Measurements from ENCODE around the gene SCN8A. TPM values are rescaled to one million over a fixed set of nuclear protein-coding genes. Genes with fewer than 3 reads are reported as not detected.

SCN8A gene
- total RNA-seq, 1 experiment from 2014 or later, result 5.4 TPM

GRCh38 chr12:51821440-51822260 is 230.6 kb downstream of the SCN8A start:
- ChIA-PET POLR2A (ENCODE audit: low non-redundant PET) (no interaction called here), CTCF (interaction anchor here (1.3 to 2.0 kb wide), 2 partner anchors 288 to 400 kb away, joined by 4 to 9 read pairs; no protein-coding TSS in a partner anchor)
- no TSS peak for BruUV-seq (replicated peaks)
- DNase-seq (ENCODE audit: low spot score), result no peak
- Histone ChIP-seq H3K4me3 (ENCODE audit: low read depth, low read length, poor library complexity, severe bottlenecking) (peak overlapping the region; percentile 71), H3K9me3 (ENCODE audit: low read depth, low read length, poor library complexity, severe bottlenecking) (no peaks in the 10 kb centered on the region), H3K27ac (ENCODE audit: low read depth, low read length, poor library complexity, severe bottlenecking) (peak overlapping the region; percentile 82), H3K4me1 (ENCODE audit: insufficient read depth, low read length, poor library complexity, severe bottlenecking) (no peaks in the 10 kb centered on the region), H3K36me3 (ENCODE audit: insufficient read depth, low read length, poor library complexity, severe bottlenecking) (no peaks in the 10 kb centered on the region), H3K27me3 (replicated peaks; ENCODE audit: insufficient read depth, low read depth, low read length, poor library complexity) (no peaks in the 10 kb centered on the region)
- TF ChIP-seq, protein P1, sequence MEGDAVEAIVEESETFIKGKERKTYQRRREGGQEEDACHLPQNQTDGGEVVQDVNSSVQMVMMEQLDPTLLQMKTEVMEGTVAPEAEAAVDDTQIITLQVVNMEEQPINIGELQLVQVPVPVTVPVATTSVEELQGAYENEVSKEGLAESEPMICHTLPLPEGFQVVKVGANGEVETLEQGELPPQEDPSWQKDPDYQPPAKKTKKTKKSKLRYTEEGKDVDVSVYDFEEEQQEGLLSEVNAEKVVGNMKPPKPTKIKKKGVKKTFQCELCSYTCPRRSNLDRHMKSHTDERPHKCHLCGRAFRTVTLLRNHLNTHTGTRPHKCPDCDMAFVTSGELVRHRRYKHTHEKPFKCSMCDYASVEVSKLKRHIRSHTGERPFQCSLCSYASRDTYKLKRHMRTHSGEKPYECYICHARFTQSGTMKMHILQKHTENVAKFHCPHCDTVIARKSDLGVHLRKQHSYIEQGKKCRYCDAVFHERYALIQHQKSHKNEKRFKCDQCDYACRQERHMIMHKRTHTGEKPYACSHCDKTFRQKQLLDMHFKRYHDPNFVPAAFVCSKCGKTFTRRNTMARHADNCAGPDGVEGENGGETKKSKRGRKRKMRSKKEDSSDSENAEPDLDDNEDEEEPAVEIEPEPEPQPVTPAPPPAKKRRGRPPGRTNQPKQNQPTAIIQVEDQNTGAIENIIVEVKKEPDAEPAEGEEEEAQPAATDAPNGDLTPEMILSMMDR (conservative IDR thresholded peaks at IDR 0.05; ENCODE audit: low read depth, low read length), result 0 out of 2 replicates have a peak, but pooled peaks have one; percentile 11
- no peak for TF ChIP-seq EZH2 (IDR thresholded peaks at IDR 0.05; ENCODE audit: borderline replicate concordance, low read depth, low read length, poor library complexity, severe bottlenecking)
- intact Hi-C loops (cut with micrococcal nuclease; ENCODE audit: unreplicated experiment), result loop anchor here (2.0 to 5.0 kb wide), 2 partner anchors 56 to 289 kb away; no protein-coding TSS in a partner anchor

GRCh38 chr12:51822261-51822616 is 231.2 kb downstream of the SCN8A start:
- intact Hi-C loops (cut with micrococcal nuclease; ENCODE audit: unreplicated experiment), result loop anchor here (2.0 to 5.0 kb wide), 2 partner anchors 55 to 289 kb away; no protein-coding TSS in a partner anchor
- peak overlapping the region; percentile 71 for H3K4me3 ChIP-seq (ENCODE audit: low read depth, low read length, poor library complexity, severe bottlenecking)
- TF ChIP-seq EZH2 (IDR thresholded peaks at IDR 0.05; ENCODE audit: borderline replicate concordance, low read depth, low read length, poor library complexity, severe bottlenecking), result no peak
- TF ChIP-seq, protein P1 (conservative IDR thresholded peaks at IDR 0.05; ENCODE audit: low read depth, low read length), result no peak
- no peak for DNase-seq (ENCODE audit: low spot score)
- no peak overlapping the region for H3K27ac ChIP-seq (ENCODE audit: low read depth, low read length, poor library complexity, severe bottlenecking)
- BruUV-seq (replicated peaks), result no TSS peak
- no peaks in the 10 kb centered on the region for H3K4me1 ChIP-seq (ENCODE audit: insufficient read depth, low read length, poor library complexity, severe bottlenecking)
- no peaks in the 10 kb centered on the region for H3K9me3 ChIP-seq (ENCODE audit: low read depth, low read length, poor library complexity, severe bottlenecking)
- no peaks in the 10 kb centered on the region for H3K36me3 ChIP-seq (ENCODE audit: insufficient read depth, low read length, poor library complexity, severe bottlenecking)
- POLR2A ChIA-PET (ENCODE audit: low non-redundant PET), result no interaction called here
- H3K27me3 ChIP-seq (replicated peaks; ENCODE audit: insufficient read depth, low read depth, low read length, poor library complexity), result no peaks in the 10 kb centered on the region
- CTCF ChIA-PET, result no interaction called here

- Histone ChIP-seq H3K4me1 (ENCODE audit: insufficient read depth, low read length, poor library complexity, severe bottlenecking) (no peaks in the 10 kb centered on the region), H3K4me3 (ENCODE audit: low read depth, low read length, poor library complexity, severe bottlenecking) (no peak overlapping the region), H3K27ac (ENCODE audit: low read depth, low read length, poor library complexity, severe bottlenecking) (no peak overlapping the region), H3K9me3 (ENCODE audit: low read depth, low read length, poor library complexity, severe bottlenecking) (no peaks in the 10 kb centered on the region), H3K36me3 (ENCODE audit: insufficient read depth, low read length, poor library complexity, severe bottlenecking) (no peaks in the 10 kb centered on the region), H3K27me3 (replicated peaks; ENCODE audit: insufficient read depth, low read depth, low read length, poor library complexity) (no peaks in the 10 kb centered on the region)
- CTCF ChIA-PET, result interaction anchor here (1.1 to 2.2 kb wide), 3 partner anchors 52 to 402 kb away, joined by 7 to 11 read pairs (median 9); no protein-coding TSS in a partner anchor
- TF ChIP-seq EZH2 (IDR thresholded peaks at IDR 0.05; ENCODE audit: borderline replicate concordance, low read depth, low read length, poor library complexity, severe bottlenecking), result no peak
- TF ChIP-seq, protein P1 (conservative IDR thresholded peaks at IDR 0.05; ENCODE audit: low read depth, low read length), result no peak
- DNase-seq (ENCODE audit: low spot score), result no peak
- no TSS peak for BruUV-seq (replicated peaks)
- intact Hi-C loops (cut with micrococcal nuclease; ENCODE audit: unreplicated experiment), result loop anchor here (2.0 to 5.0 kb wide), 2 partner anchors 54 to 290 kb away; no protein-coding TSS in a partner anchor
- POLR2A ChIA-PET (ENCODE audit: low non-redundant PET), result no interaction called here
Observed at GRCh38 chr12:51822956-51823355, 231.9 kb downstream of the SCN8A start.

All from A673 (cell line).